ENCODE data around the gene CMSS1.

DNA sequence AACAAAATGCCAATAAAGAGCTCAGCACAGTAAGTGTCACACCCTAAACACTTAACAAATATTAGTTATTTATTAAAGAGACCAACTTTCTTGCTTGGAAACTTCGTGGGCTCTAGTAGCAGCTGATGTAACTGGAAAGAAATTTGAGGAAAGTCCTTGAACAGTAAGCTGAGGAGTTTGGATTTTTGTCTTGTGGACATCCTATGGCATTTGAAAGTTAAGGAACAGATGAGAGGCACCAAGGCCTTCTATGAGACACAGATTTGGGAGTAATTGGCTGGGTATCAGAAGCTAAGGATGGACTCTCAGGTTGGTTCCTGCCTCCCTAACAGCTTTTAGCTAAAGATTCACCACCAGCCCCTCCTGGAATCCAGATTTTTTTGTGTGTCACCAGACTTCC, 356.3 kb downstream of the CMSS1 start:
- TF ChIP-seq, protein P1, sequence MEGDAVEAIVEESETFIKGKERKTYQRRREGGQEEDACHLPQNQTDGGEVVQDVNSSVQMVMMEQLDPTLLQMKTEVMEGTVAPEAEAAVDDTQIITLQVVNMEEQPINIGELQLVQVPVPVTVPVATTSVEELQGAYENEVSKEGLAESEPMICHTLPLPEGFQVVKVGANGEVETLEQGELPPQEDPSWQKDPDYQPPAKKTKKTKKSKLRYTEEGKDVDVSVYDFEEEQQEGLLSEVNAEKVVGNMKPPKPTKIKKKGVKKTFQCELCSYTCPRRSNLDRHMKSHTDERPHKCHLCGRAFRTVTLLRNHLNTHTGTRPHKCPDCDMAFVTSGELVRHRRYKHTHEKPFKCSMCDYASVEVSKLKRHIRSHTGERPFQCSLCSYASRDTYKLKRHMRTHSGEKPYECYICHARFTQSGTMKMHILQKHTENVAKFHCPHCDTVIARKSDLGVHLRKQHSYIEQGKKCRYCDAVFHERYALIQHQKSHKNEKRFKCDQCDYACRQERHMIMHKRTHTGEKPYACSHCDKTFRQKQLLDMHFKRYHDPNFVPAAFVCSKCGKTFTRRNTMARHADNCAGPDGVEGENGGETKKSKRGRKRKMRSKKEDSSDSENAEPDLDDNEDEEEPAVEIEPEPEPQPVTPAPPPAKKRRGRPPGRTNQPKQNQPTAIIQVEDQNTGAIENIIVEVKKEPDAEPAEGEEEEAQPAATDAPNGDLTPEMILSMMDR (IDR thresholded peaks at IDR 0.05) = no peak
- TF ChIP-seq POLR2A (IDR thresholded peaks at IDR 0.05) = no peak

Measured in heart left ventricle (tissue), 13 donors.